GM23248 (cell line): Measurements from ENCODE around the gene SLC44A2.

Experiments used
- EZH2 ChIP-seq: fragments of 200-600 bp; sonication (generic); IDR thresholded peaks from 2 replicates; pipeline ENCODE4 v1.6.1; 2018; ENCODE audit warnings: antibody characterized with exemption, mild to moderate bottlenecking; ENCODE audit not compliant: insufficient read depth, poor library complexity, severe bottlenecking
- EZH2phosphoT487 ChIP-seq: fragments of 200-600 bp; sonication (generic); IDR thresholded peaks from 2 replicates; pipeline ENCODE4 v1.6.1; 2018; ENCODE audit warnings: antibody characterized with exemption, moderate library complexity, mild to moderate bottlenecking, low read depth; ENCODE audit not compliant: insufficient read depth

GRCh38 chr19:10646456-10647159 is 21.3 kb downstream of the SLC44A2 start:
- TF ChIP-seq EZH2phosphoT487, result no peak
- no peak for TF ChIP-seq EZH2
